OCI-LY1 (cell line): ENCODE data around the gene MFSD6.

Experiments used
- H2AFZ ChIP-seq: fragments of 200-600 bp; sonication (generic), shearing (Covaris generic); 2 replicates; pipeline ENCODE4 v1.6.0; 2014; ENCODE audit warnings: antibody characterized with exemption, mild to moderate bottlenecking, low read length
- H3F3A ChIP-seq: fragments of 200-600 bp; sonication (generic), shearing (Covaris generic); 2 replicates; pipeline ENCODE4 v1.6.0; 2014; ENCODE audit warnings: mild to moderate bottlenecking, antibody characterized with exemption, low read length, moderate library complexity; ENCODE audit not compliant: insufficient read depth
- H3K27ac ChIP-seq: fragments of 200-600 bp; sonication (generic); 2 replicates; pipeline ENCODE4 v1.5.1; 2014; ENCODE audit warnings: low read length, mixed run types, mild to moderate bottlenecking, low read depth; ENCODE audit not compliant: poor library complexity, severe bottlenecking
- H3K27me3 ChIP-seq: fragments of 200-600 bp; sonication (generic); 2 replicates; pipeline ENCODE4 v1.6.0; 2014; ENCODE audit warnings: antibody characterized with exemption, mild to moderate bottlenecking, low read length, moderate library complexity; ENCODE audit not compliant: insufficient read depth
- H3K36me3 ChIP-seq: fragments of 200-600 bp; sonication (generic); 2 replicates; pipeline ENCODE4 v1.6.1; 2014; ENCODE audit warnings: mild to moderate bottlenecking, antibody characterized with exemption, low read length, moderate library complexity, mixed read lengths; ENCODE audit not compliant: insufficient read depth
- H3K4me1 ChIP-seq: fragments of 200-600 bp; sonication (generic); 2 replicates; pipeline ENCODE4 v1.5.1; 2014; ENCODE audit warnings: mild to moderate bottlenecking, low read length, moderate library complexity; ENCODE audit not compliant: insufficient read depth, severe bottlenecking
- H3K4me2 ChIP-seq: fragments of 200-600 bp; sonication (generic), shearing (Covaris generic); 2 replicates; pipeline ENCODE4 v1.6.1; 2014; ENCODE audit warnings: low read length
- H3K4me3 ChIP-seq: fragments of 200-600 bp; sonication (generic); 2 replicates; pipeline ENCODE4 v1.5.1; 2014; ENCODE audit warnings: low read length, low read depth, mild to moderate bottlenecking, mixed read lengths; ENCODE audit not compliant: poor library complexity, severe bottlenecking
- H3K79me2 ChIP-seq: fragments of 200-600 bp; shearing (Covaris generic); 2 replicates; pipeline ENCODE4 v1.6.1; 2016; ENCODE audit warnings: mixed run types, low read length, mixed read lengths; ENCODE audit not compliant: insufficient read depth
- H3K9ac ChIP-seq: fragments of 200-600 bp; sonication (generic), shearing (Covaris generic); 2 replicates; pipeline ENCODE4 v1.6.1; 2014; ENCODE audit warnings: mild to moderate bottlenecking, low read length, mixed read lengths
- H3K9me2 ChIP-seq: fragments of 200-600 bp; sonication (generic), shearing (Covaris generic); 2 replicates; pipeline ENCODE4 v1.6.1; 2014; ENCODE audit warnings: low read depth, mild to moderate bottlenecking, low read length, mixed read lengths
- H3K9me3 ChIP-seq: fragments of 200-600 bp; shearing (Covaris generic); 2 replicates; pipeline ENCODE4 v1.6.1; 2014; ENCODE audit warnings: low read length, mixed read lengths
- H4K20me1 ChIP-seq: fragments of 200-600 bp; sonication (generic), shearing (Covaris generic); 2 replicates; pipeline ENCODE4 v1.6.0; 2016; ENCODE audit warnings: mild to moderate bottlenecking, low read length; ENCODE audit not compliant: insufficient read depth
- CTCF ChIP-seq: fragments of 200-600 bp; sonication (generic), shearing (Covaris generic); IDR thresholded peaks from 2 replicates; pipeline ENCODE4 v1.5.1; 2017; ENCODE audit warnings: mild to moderate bottlenecking, antibody characterized with exemption, low read length, moderate library complexity, mixed read lengths
- EZH2 ChIP-seq: fragments of 200-600 bp; sonication (generic), shearing (Covaris generic); IDR thresholded peaks from 2 replicates; pipeline ENCODE4 v1.8.0; 2017; ENCODE audit warnings: borderline replicate concordance, mixed run types, mild to moderate bottlenecking, antibody characterized with exemption, low read length, moderate library complexity, mixed read lengths

The MFSD6 gene

GRCh38 chr2:190365499-190366204 lies 42.5 kb upstream of the MFSD6 start:
- Histone ChIP-seq H3K4me1 (no peaks in the 10 kb centered on the region), H3K79me2 (no peaks in the 10 kb centered on the region), H2AFZ (no peak overlapping the region), H3K27me3 (no peaks in the 10 kb centered on the region), H3K27ac (no peak overlapping the region), H4K20me1 (no peaks in the 10 kb centered on the region), H3K4me2 (no peak overlapping the region), H3K4me3 (no peak overlapping the region), H3K9ac (no peak overlapping the region), H3F3A (no peaks in the 10 kb centered on the region), H3K9me3 (no peaks in the 10 kb centered on the region), H3K36me3 (no peaks in the 10 kb centered on the region), H3K9me2 (no peaks in the 10 kb centered on the region)
- TF ChIP-seq CTCF: no peak
- no peak for TF ChIP-seq EZH2

- Histone ChIP-seq H3K4me3 (no peak overlapping the region), H3K9me2 (no peaks in the 10 kb centered on the region), H3K9ac (no peak overlapping the region), H3K4me1 (no peaks in the 10 kb centered on the region), H3F3A (no peaks in the 10 kb centered on the region), H2AFZ (no peak overlapping the region), H3K27ac (no peak overlapping the region), H3K4me2 (no peak overlapping the region), H3K27me3 (no peaks in the 10 kb centered on the region), H3K79me2 (no peaks in the 10 kb centered on the region), H3K36me3 (no peaks in the 10 kb centered on the region), H3K9me3 (no peaks in the 10 kb centered on the region), H4K20me1 (no peaks in the 10 kb centered on the region)
- no peak for TF ChIP-seq CTCF
- no peak for TF ChIP-seq EZH2
Measured at GRCh38 chr2:190366248-190366753, 41.9 kb upstream of the MFSD6 start.

GRCh38 chr2:190367091-190367490 lies 41.1 kb upstream of the MFSD6 start:
- H2AFZ ChIP-seq: no peak overlapping the region
- H3K27me3 ChIP-seq: no peaks in the 10 kb centered on the region
- H3K9me2 ChIP-seq: no peaks in the 10 kb centered on the region
- no peaks in the 10 kb centered on the region for H4K20me1 ChIP-seq
- no peak overlapping the region for H3K4me3 ChIP-seq
- no peak overlapping the region for H3K4me2 ChIP-seq
- TF ChIP-seq EZH2 (no peak), CTCF (no peak)
- H3K36me3 ChIP-seq: no peaks in the 10 kb centered on the region
- H3K79me2 ChIP-seq: no peaks in the 10 kb centered on the region
- no peak overlapping the region for H3K9ac ChIP-seq
- no peak overlapping the region for H3K27ac ChIP-seq
- no peaks in the 10 kb centered on the region for H3F3A ChIP-seq
- no peaks in the 10 kb centered on the region for H3K9me3 ChIP-seq
- no peaks in the 10 kb centered on the region for H3K4me1 ChIP-seq
